ENCODE measurements around the gene GPR157. TPM values are rescaled to one million over a fixed set of nuclear protein-coding genes. Genes with fewer than 3 reads are reported as not detected.
A peak's percentile ranks its signal among the peaks of the same experiment; 100 is the strongest.

Gene GPR157
- total and polyA plus RNA-seq, 2 of the 13 experiments (the other 11 are each of a cell fraction or from before 2014, with no cell fraction given): 10.1 to 19.2 TPM

GRCh38 chr1:9100471-9101043 lies 28.3 kb downstream of the GPR157 start (continued):
- TF ChIP-seq ARID4A (CRISPR knock-in tag; IDR thresholded peaks at IDR 0.05; ENCODE audit: borderline replicate concordance): no peak
- no peak for TF ChIP-seq ZNF670 (CRISPR knock-in tag; IDR thresholded peaks at IDR 0.05; ENCODE audit: borderline replicate concordance)
- TF ChIP-seq ZBTB44 (CRISPR knock-in tag; IDR thresholded peaks at IDR 0.05): no peak
- TF ChIP-seq ZNF574 (CRISPR knock-in tag; IDR thresholded peaks at IDR 0.05): no peak; the same call in 1 of the 2 replicates
- no peak for TF ChIP-seq ZNF260 (CRISPR knock-in tag; IDR thresholded peaks at IDR 0.05; ENCODE audit: borderline replicate concordance, low read depth)
- no peak for TF ChIP-seq MED8 (CRISPR knock-in tag; IDR thresholded peaks at IDR 0.05; ENCODE audit: insufficient replicate concordance)
- no peak for TF ChIP-seq ZNF484 (CRISPR knock-in tag; IDR thresholded peaks at IDR 0.05; ENCODE audit: borderline replicate concordance, low read depth)
- no peak for TF ChIP-seq FOXK1 (CRISPR knock-in tag; IDR thresholded peaks at IDR 0.05; ENCODE audit: borderline replicate concordance, low read depth)
- TF ChIP-seq ELF4 (CRISPR knock-in tag; IDR thresholded peaks at IDR 0.05; ENCODE audit: borderline replicate concordance): no peak
- TF ChIP-seq HES4 (CRISPR knock-in tag; IDR thresholded peaks at IDR 0.05; ENCODE audit: borderline replicate concordance): no peak
- no peak for TF ChIP-seq JUNB (CRISPR knock-in tag; IDR thresholded peaks at IDR 0.05; ENCODE audit: borderline replicate concordance)
- no peak for TF ChIP-seq ZNF646 (CRISPR knock-in tag; IDR thresholded peaks at IDR 0.05)
- TF ChIP-seq FOSL2 (CRISPR knock-in tag; IDR thresholded peaks at IDR 0.05): peak; percentile 85

All from HepG2 (cell line).